Bone marrow (tissue), 2 donors: ENCODE data around the gene CUEDC1.

Experiments
- DNase-seq, 2 donors: peaks; one replicate each; lab custom pipeline; 2025; lab: John Stamatoyannopoulos, UW

Gene CUEDC1

DNA sequence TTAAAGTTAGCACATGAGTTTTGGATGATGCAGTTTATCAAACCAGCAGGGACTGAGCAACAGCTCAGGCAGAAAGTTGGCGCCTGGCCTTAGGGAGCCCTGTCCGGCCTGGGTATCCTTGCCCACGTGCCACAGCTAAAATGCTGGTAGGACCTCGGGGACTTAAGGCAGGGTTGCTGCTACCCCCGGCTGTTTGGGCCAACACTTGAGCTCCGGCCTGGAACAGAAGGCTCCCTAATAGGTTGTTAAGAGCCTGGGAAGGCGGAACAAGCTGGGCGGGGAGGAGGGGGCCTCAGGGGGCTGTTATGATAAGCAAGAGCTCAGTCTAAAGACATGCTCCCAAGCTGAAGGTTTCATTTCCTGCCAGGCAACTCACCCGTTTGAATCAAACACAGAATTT, 39.7 kb downstream of the CUEDC1 start:
- no peak for DNase-seq

- DNase-seq: no peak
Observed at GRCh38 chr17:57914273-57915142, 40.7 kb downstream of the CUEDC1 start.

DNA sequence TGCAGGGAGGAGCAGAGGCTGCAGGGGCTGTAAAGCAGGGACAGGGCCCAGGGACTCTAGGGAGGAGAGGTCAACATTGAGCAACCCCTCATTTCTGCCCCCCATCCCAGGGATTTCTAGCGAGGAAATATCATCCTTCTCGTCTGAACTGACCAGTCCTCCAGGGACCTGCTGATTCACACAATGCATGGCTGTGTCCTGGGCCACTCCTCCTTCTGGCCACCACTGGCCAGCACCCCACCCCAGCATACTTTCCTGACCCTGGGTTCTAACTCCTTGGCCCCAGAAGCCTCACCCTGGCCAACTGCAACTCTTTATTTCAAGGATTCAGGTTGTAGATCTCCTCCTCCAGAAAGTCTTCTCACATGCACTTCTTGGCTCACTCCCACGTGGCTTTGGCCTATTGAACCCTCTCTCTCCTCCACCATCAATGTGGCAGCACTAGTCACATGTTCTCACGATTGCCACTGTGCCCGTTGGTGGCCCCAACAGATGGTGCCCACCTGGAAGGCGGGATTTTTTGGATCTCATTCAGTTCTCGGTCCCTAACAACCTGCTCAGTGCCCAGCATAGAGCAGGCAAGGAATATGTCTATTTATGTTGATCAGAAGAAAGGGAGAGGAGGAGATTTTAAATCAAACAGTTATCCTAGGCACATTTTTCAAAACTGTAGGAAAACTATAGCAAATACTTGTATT, 41.5 kb downstream of the CUEDC1 start:
- no peak for DNase-seq

GRCh38 chr17:57911834-57912673, 43.2 kb downstream of the CUEDC1 start:
- DNase-seq: no peak

- DNase-seq: no peak
Observed at GRCh38 chr17:57910462-57911420, 44.5 kb downstream of the CUEDC1 start.

- no peak for DNase-seq
Observed at GRCh38 chr17:57909551-57909950, 45.7 kb downstream of the CUEDC1 start.

- DNase-seq: no peak
Observed at GRCh38 chr17:57908278-57908677, 46.9 kb downstream of the CUEDC1 start.

- no peak for DNase-seq
Observed at GRCh38 chr17:57906910-57907309, 48.3 kb downstream of the CUEDC1 start.

- no peak for DNase-seq
Observed at GRCh38 chr17:57905875-57906455, 49.2 kb downstream of the CUEDC1 start.

- no peak for DNase-seq
Observed at GRCh38 chr17:57903961-57904360, 51.3 kb downstream of the CUEDC1 start.

GRCh38 chr17:57902800-57903759, 52.1 kb downstream of the CUEDC1 start:
- DNase-seq: peak in 1 of 2 donors; percentile 33

DNA sequence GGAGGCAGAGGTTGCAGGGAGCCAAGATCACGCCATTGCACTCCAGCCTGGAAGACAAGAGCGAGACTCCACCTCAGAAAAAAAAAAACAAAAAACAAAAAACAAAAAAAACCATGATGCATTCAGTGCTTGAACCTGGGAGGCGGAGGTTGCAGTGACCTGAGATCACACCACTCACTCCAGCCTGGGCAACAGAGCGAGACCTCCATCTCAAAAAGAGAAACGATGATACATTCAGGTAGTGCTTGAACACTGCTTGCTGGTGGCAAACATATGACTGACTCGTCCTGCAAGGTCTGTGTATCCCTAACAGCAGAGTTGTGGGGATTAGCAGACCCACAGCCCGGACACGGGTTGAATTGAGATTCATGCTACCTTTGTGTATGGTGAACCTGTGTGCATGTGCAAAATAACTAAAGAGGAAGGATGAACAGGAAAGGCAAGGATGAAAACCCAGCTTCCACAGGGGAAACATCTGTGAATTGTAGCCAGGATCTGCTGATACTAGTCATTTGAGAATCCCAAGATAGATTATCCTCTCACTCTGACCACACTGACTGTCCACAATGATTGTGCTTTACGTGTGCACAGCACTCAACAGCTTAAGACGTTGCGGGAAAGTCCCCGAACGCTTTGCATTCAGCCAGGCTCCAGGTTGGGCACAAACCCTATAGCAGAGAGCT, 53.0 kb downstream of the CUEDC1 start:
- DNase-seq: no peak

DNA sequence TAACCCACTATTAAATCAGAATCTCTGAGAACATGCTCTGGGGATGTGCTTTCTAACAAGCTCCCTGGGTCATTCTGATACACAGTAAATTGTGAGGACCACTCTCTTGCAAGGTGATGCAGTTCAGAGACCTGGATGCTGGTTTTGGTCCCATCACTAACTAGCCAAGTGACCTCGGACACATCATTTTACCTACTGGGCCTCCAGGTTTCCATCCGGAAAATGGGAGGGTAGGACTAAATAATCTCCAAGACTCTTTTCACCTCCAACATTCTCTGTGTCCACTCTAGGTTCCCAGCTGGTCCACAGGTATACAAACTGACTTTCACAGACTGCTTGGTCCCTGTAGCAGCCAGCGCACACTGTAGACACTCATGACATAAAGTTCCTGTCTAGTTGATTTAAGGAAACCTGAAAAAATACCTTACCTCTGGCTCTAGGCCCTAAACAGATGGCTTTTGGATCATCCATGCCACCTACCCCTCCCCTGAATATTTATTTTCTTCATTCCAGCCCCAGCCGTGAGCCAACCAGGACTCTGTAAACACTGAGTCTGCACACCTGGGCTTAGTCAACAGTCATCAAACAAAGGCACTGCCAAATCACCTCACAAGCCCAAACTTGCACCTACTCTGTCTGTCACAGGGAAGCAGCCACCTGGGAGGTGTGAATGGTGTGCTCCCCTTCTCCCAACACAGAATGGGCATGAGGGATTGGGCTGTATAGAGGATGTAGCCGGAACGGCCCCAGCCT, 54.0 kb downstream of the CUEDC1 start:
- DNase-seq: no peak

DNA sequence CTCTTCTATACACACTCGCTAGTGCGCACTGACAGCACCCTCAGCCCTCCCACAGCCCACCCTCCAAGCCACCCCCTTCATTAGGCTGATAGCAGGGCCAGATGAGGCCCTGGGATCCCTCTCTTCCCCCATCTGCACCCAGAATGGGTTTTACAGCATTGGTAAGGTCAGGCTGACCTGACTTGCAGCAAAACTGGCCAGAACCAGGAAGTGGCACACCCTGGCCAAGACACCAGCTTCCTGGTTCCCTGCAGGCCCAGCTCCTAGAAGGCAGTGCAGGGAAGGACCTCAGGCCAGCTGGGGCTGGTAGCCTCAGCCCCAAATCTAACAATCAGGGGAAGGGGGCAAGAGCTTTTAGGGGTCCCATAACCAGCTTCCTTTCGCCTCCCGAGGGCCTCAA, 55.4 kb downstream of the CUEDC1 start:
- DNase-seq: peak in 1 of 2 donors; percentile 10

GRCh38 chr17:57899391-57899790, 55.8 kb downstream of the CUEDC1 start:
- DNase-seq: no peak

- DNase-seq: no peak
Observed at GRCh38 chr17:57898487-57899311, 56.5 kb downstream of the CUEDC1 start.

DNA sequence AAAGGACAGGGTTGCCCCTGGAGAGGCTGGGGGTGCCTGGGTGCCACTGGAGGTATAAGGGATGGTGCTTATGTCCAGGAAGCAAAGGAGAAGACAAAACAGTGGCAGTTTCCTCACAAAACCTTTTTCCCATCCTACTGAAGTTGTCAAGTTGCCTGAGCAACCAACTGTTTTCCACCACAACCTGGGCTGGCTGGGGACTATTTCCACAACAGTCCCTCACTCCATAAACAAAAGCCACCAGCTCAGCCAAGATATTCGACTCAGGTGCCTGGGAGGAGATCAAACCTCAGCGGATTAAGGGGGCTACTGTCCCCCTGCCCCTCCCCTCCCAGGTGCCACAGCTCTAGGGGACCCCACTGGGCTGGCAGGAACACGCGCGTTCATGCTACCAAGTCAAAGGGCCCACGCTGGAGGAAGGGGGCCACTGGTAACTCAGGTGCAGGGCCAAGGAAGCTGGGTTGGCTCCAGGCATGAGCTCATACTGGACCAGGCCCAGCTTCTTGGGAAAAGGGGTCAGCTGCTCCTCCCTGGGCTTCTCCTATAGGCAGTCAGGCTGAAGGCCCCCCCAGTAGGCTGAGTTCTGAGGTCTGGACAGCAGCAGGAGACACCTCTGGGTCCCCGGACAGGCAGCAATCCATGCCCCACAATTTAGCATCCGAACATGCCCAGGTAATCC, 59.7 kb downstream of the CUEDC1 start:
- DNase-seq: no peak
